Jurkat, Clone E6-1 (cell line): Measurements from ENCODE around the gene AGTPBP1.
"Not testable (repeated sequence)": the region's sequence is repeated elsewhere in the genome, so short reads cannot be mapped to it uniquely, and the experiment has no call there.

Source experiments
- DNase-seq: peaks from one replicate; pipeline ENCODE4 v3.0.0-alpha.2; 2011; ENCODE audit warnings: low read depth, low spot score
- H3K4me3 ChIP-seq: 2 replicates; pipeline ENCODE4 v1.5.1; 2011; ENCODE audit warnings: mild to moderate bottlenecking, low read length, control low read depth, moderate library complexity

The AGTPBP1 gene

DNA sequence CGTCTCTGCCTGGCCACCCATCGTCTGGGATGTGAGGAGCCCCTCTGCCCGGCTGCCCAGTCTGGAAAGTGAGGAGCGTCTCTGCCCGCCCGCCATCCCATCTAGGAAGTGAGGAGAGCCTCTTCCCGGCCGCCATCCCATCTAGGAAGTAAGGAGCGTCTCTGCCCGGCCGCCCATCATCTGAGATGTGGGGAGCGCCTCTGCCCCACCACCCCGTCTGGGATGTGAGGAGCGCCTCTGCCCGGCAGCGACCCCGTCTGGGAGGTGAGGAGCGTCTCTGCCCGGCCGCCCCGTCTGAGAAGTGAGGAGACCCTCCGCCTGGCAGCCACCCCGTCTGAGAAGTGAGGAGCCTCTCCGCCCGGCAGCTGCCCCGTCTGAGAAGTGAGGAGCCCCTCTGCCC is 168.2 kb downstream of the AGTPBP1 start:
- DNase-seq, H3K4me3 ChIP-seq: not testable (repeated sequence)

DNA sequence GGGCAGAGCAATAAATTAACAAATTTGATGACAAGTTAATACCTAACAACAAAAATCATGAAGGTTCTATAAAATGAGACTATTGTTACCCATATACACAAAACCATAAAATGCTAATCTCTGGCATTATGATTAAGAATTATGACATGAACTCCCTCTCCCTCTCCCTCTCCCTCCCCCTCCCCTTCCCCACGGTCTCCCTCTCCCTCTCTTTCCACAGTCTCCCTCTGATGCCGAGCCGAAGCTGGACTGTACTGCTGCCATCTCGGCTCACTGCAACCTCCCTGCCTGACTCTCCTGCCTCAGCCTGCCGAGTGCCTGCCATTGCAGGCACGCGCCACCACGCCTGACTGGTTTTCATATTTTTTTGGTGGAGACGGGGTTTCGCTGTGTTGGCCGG is 168.8 kb downstream of the AGTPBP1 start:
- not testable (repeated sequence) for H3K4me3 ChIP-seq, DNase-seq

DNA sequence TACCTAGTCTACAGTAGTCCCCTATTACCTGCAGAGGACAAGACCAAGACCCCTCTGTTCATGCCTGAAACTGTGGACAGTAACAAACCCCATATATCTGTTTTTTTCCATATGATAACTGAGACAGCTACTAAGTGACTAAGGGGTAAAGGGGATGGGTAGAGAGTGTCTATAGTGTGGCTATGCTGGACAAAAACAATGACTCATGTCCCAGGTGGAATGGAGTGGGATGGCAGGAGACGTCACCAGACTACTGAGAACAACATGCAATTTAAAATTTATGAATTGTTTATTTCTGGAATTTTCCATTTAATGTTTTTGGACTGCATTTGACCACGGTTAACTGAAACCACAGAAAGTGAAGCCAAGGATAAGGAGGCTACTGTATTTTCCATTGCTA is 171.8 kb downstream of the AGTPBP1 start:
- no peak for DNase-seq
- no peak overlapping the region for H3K4me3 ChIP-seq

DNA sequence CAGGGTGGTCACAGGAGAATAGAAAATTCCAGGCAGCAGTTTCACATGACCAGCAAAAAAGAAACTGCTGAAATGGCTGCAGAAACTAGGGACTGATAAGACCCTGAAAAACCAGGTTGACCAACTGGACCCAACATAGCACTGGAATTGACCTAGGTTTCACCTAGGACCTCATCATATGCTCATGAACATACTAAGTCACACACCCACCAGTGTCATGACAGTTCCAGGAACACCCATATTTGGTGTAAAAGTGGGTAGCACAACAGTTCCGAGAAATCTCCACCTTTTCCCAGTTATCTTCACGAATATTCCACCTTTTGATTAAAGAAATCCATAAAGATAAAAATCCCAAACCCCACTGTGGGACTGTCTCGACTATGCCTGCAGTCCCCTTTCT is 182.2 kb downstream of the AGTPBP1 start:
- H3K4me3 ChIP-seq: no peak overlapping the region
- DNase-seq: no peak

DNA sequence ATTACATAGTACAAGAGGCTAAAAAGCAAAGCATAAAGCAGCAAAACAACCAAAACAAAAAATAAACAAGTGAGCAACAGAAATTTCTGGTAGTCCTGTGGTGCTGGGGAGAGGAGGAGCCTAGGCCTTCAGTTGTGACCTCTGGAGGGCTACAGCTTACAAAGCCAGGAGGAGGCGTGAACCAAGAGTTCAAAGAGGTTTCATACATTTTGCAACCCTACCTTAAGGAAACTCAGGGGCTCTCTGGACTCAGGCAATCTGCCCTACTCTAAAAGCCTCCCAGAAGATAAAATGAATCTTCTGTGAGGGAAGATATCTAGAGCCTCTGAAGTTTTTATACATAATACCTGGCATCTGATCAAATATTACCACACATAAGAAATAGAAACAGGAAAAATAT is 187.4 kb downstream of the AGTPBP1 start:
- DNase-seq: no peak
- H3K4me3 ChIP-seq: no peak overlapping the region

DNA sequence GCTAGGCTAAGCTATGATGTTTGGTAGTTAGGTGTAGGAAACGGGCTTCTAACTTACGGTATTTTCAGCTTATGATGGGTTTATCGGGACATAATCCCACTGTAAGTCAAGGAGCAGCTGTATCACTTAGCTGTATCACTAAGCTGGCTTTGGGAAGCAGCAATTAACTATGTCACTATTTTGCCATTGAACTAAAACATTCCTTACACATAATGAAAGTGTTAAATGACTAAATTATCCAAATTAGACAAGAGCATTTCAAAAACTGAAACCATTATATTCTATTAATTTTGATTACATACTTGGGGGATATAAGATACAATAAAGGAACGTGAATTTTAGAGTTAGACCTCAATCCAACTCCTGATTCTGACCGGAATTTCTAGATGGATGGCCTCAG is 188.3 kb downstream of the AGTPBP1 start:
- no peak overlapping the region for H3K4me3 ChIP-seq
- no peak for DNase-seq

DNA sequence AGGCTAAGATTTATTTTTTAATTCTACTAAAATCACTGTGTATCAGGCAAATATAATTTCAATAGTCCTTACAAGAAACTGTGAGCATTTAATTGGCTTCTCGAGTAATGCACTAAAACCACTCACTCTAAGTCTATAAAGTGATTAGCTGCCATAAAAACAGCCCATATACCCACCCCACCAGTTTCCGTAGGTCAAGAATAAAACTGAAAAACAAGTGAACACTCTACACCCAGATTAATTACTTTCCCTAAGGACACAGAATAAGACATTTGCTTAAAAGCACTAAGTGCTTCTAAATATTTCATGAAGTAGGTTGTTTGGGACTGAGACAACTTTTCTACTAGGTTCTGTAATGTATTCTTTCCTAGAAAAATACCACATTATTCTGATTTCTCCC is 194.2 kb downstream of the AGTPBP1 start:
- H3K4me3 ChIP-seq: no peak overlapping the region
- DNase-seq: no peak

DNA sequence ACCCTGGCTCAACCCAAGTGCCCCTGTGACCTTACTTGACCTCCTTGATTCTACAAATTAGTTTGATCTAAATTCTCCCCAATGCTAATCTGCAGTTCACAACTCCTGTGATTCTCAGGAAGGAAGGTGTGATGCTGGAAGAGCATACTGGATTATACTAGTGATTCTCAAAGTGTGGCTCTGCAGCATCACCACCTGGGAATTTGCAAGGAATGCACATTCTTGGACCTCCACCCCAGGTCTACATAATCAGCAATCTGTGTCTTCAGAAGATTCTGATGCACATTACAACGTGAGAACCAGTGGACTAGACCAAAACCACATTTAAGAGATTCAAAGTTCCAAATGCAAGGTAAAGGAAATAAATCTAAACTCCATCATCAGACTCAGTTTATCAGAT is 198.6 kb downstream of the AGTPBP1 start:
- H3K4me3 ChIP-seq: no peak overlapping the region
- DNase-seq: no peak

DNA sequence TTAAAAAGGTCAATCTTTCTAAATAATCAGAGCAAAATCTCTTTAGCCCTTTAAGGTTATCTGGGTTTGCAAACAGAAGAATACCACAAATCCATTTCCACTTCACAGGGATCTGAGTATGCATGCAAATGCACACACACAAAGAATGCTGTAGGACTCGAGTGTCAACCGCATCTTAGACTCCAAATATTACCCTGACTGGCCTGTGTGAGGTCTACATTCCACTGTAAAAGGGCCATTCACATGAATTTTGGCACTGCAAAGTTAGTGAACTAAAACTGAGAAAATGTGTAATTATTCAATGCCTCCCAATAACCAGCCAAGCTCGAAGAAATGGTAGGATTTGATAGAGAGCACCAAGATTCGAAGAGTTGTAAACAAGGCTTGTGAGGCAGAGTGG is 199.9 kb downstream of the AGTPBP1 start:
- DNase-seq: no peak
- H3K4me3 ChIP-seq: no peak overlapping the region

DNA sequence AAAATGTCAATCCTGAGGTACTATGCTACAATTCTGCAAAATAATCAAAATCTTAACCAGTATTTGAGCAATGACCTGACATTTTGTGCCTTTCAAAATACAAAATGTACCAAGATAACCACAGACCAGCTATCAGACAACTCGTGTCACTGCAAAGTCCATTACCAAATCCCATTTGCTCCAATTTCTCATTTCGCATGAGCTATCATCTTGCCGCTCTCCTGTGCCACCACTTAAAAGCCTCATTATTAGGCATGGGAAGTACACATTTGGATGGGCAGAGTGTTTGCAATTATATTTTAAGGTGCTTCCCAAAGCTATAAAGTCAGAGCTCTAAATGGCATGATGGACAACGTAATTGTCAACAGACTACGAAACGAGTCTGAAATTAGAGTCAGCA is 205.2 kb downstream of the AGTPBP1 start:
- no peak for DNase-seq
- H3K4me3 ChIP-seq: no peak overlapping the region

DNA sequence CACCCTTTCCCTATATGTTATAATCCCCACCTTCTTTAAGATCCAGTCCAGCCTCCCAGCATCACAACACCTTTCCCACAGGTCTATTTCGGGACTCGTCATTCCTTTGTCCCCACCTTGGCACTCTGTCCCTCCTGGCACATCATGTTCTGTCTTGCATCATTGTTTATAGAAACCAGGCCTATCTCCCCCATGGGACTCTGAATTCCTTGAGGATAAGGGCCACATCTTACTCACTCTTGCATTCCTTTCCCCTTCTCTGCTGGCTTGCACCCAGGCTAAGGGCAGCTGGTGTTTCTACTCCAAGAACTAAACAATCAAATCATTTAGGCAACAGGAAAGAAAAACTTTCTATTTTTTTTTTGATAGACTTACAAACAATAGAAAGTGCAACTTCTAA is 205.7 kb downstream of the AGTPBP1 start:
- no peak for DNase-seq
- H3K4me3 ChIP-seq: no peak overlapping the region

DNA sequence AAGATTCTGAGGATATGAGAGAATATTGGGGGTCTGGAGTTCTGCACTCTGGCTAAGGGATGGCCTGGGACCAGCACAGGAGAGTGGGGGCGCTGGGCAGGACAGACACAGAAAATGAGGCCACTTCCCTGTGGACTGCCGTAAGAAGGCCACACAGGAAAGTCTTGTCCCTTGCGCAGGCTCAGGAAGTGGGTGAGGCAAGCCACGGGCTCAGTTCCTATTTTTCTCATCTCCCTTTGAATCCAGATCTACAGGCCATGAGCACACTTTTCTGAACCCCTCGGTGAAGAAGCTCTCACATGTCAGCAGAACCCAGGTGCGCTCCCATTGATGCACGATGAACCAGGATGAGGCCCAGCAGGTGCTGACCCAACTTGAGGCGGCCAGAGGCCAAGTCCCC is 207.4 kb downstream of the AGTPBP1 start:
- no peak overlapping the region for H3K4me3 ChIP-seq
- DNase-seq: no peak

DNA sequence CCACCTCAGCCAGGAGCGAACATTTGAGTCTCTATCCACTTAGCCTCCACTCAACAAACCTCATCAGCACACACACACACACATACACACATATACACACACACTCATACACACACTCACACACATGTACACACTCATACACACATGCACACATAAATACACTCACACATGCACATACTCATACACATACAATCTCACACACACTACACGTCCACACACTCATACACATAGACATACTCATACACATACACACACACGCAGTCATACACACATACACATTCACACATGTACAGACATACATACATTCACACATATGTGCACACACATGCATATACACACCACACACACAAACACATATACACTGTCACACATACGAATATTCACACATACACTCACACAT is 208.2 kb downstream of the AGTPBP1 start:
- DNase-seq: no peak
- H3K4me3 ChIP-seq: no peak overlapping the region

DNA sequence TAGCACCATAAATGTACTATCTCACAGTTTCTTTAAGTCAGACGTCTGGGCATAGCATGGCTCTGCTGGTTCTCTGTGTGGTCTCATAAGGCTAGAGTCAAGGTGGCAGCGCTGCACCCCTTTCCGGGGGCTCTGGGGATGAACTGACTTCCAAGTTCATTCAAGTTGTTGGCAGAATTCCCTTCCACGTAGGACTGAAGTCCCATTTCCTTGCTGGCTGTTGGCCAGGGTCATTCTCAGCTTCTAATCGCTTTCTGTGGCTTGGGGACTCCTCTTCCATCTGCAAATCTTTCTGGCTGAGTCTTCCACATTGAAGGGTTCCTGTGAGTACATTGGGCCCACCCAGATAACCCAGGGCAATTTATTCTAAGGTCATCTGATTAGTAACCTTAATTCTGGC is 211.0 kb downstream of the AGTPBP1 start:
- no peak overlapping the region for H3K4me3 ChIP-seq
- DNase-seq: no peak

DNA sequence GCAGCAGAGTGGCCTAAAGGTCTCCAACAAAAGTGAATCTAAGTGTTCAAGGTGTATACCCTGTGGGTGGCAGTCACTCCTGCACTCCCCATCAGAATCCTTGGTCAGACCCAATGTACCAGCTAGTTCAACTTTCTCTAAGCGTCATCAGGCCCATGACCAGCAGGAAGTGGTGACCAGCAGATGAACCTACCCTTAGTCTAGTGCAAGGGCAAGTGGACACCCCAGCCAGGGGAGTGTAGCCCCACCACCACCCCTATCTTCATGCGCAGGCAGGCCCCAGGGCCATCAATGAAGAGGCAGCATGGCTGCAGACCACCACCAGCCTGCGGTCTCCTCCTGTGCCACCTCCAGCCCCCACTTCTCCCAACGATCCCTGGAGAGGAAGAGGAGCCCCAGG is 213.1 kb downstream of the AGTPBP1 start:
- DNase-seq: no peak
- no peak overlapping the region for H3K4me3 ChIP-seq

DNA sequence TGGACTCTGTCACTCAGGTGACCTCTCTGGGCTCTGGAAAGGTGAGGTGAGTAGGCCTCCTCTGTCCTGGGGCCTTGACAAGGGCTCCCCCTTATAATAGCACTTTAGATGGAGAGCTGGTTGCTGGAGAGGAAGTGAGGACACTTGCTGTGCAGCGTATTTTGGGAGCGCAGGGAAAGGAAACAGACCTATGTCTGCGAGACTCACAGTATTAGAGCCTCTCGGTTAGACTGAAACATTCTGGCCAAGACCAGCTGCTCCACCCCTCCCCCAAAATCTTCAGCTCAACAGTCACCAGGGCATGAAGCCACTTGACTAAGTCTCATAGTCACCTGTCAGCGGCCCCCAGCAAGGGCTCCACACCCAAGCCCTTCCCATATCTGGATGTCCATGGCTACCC is 213.6 kb downstream of the AGTPBP1 start:
- H3K4me3 ChIP-seq: no peak overlapping the region
- DNase-seq: no peak

DNA sequence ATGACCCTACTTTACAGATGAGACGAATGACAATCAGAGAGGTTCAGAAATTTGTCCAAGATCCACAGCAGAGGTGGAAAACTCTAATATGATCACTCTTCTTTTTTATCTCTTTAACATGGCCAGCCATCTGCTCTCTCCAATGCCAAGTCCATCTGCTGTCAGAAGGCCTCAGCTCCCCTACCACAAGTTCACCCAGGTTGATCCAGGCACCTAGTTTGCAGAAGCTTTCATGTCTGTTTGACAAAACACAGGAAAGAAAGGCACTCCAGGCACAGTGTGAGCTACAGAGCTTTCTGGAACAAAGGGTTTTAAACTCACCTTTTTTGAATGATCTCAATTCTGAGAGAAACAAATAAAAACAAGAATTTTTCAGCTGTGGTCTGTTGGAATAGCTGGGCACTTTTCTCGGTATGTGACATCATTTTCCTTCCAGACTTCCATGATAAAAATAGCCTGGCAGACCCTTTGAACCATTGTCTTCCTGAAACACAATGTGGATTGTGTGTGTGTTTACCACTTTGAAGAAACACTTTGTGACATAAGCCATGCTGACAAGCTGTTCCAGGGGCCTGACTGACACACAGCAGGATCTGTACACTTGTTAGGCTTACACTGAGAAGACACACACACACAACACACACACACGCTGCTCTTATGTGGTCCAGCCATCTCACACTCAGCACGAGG is 214.3 kb downstream of the AGTPBP1 start:
- no peak overlapping the region for H3K4me3 ChIP-seq
- DNase-seq: no peak

DNA sequence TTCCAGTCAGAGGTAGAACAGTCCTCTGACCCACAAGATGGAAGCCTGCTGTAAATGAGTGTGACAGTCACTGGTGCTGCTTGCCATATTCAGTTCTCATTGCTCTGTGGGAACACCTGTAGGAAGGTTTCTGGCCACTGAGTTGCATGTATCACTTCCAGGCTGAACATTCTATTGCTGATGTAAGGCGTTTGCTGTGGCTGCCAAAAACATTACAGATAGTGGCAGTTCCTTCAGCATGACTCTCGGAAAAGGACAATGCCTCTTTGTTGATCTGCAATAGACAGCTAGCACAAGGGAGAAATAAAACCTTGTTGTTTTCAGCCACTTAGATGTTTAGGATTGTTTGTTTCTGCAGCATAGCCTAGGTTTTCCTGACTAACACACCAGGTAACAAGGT is 217.2 kb downstream of the AGTPBP1 start:
- no peak overlapping the region for H3K4me3 ChIP-seq
- no peak for DNase-seq

DNA sequence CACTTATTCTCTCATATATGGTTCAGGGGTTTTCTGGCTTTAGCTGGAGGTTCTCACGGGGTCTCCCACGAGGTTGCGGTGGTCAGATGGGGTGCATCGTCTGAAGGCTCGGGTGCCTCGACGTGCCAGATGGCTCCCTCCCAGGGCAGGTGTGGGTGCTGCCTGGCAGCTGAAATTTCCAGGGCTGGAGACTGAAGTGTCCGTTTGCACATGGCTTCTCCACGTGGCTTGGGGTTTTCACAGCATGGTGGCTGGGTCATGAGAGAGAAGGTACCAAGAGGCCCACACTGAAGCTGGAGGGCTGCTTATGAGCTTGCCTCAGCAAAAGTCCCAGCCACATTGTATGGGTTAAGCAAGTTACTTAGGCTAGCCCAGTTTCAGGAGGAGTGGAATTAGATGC is 218.6 kb downstream of the AGTPBP1 start:
- no peak for DNase-seq
- H3K4me3 ChIP-seq: peak overlapping the region; percentile 61

DNA sequence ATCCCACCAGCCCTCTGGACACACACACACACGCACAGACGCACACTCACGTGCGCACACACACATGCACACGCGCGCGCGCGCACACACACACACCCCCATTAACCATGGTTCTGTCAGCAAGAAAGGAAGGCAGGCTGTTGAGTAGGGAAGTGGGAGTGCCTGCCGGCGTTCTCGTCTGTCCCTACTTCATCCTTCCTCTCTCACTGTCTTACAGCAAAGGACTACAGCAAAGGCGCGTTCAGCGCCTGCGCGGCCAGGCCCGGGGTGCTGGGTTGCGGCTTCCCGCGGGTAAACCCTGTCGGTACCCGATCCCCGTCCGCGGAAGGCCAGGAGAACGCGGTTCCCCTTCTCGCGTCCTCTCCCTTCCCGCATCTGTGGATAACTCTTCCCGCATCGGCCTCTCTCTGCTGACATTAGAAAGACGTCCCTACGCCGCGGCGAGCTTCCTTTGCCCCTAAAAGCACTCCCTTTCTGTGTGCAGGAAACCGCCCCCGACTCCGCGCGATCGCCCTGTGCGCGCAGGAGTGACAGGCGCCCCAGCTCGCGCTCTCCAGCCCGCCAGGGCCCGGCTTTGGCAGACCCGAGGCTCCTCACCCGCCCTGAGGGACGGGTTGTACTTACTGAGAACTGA is 219.2 kb downstream of the AGTPBP1 start:
- peak overlapping the region; percentile 61 for H3K4me3 ChIP-seq
- DNase-seq: peak; percentile 49
